NCI-H2196 treated with DMSO at 0.1 percent for 48 hours (cell line): ENCODE data around the gene USP3.
"Not testable (repeated sequence)": the region's sequence is repeated elsewhere in the genome, so short reads cannot be mapped to it uniquely, and the experiment has no call there.

Experiments
- DNase-seq: peaks from one replicate; lab custom pipeline; 2025; ENCODE audit not compliant: unreplicated experiment; lab: John Stamatoyannopoulos, UW

The USP3 gene

GRCh38 chr15:63509955-63510940, 5.9 kb downstream of the USP3 start:
- DNase-seq = no peak

GRCh38 chr15:63512148-63512547, 7.8 kb downstream of the USP3 start:
- no peak for DNase-seq

- no peak for DNase-seq
These were observed 8.9 kb downstream of the USP3 start for GRCh38 chr15:63513271-63513670.

- DNase-seq = no peak
These were observed 9.3 kb downstream of the USP3 start for GRCh38 chr15:63513728-63514127.

GRCh38 chr15:63514531-63514943, 10.1 kb downstream of the USP3 start:
- no peak for DNase-seq

GRCh38 chr15:63517202-63517601, 12.8 kb downstream of the USP3 start:
- no peak for DNase-seq

GRCh38 chr15:63517628-63518027, 13.2 kb downstream of the USP3 start:
- DNase-seq = no peak

- no peak for DNase-seq
These were observed 14.6 kb downstream of the USP3 start for GRCh38 chr15:63519041-63519440.

GRCh38 chr15:63519548-63520178, 15.3 kb downstream of the USP3 start:
- DNase-seq = no peak

GRCh38 chr15:63520462-63520861, 16.1 kb downstream of the USP3 start:
- DNase-seq = not testable (repeated sequence)

GRCh38 chr15:63522225-63522578, 17.8 kb downstream of the USP3 start:
- DNase-seq = no peak

- DNase-seq = no peak
These were observed 19.1 kb downstream of the USP3 start for GRCh38 chr15:63523306-63523990.

- no peak for DNase-seq
These were observed 20.1 kb downstream of the USP3 start for GRCh38 chr15:63524316-63525015.

- DNase-seq = no peak
These were observed 22.0 kb downstream of the USP3 start for GRCh38 chr15:63526401-63526800.

- no peak for DNase-seq
These were observed 23.8 kb downstream of the USP3 start for GRCh38 chr15:63528138-63528659.

GRCh38 chr15:63530235-63530634, 25.8 kb downstream of the USP3 start:
- no peak for DNase-seq

- DNase-seq = no peak
These were observed 26.4 kb downstream of the USP3 start for GRCh38 chr15:63530752-63531299.

GRCh38 chr15:63531586-63531985, 27.2 kb downstream of the USP3 start:
- DNase-seq = no peak

GRCh38 chr15:63532307-63532744, 27.9 kb downstream of the USP3 start:
- DNase-seq = no peak

- not testable (repeated sequence) for DNase-seq
These were observed 30.5 kb downstream of the USP3 start for GRCh38 chr15:63534888-63535287.
